K562 (cell line): ENCODE results near the gene ARIH1. TPM values are rescaled to one million over a fixed set of nuclear protein-coding genes. Genes with fewer than 3 reads are reported as not detected.

ENCODE experiments used
- ATAC-seq: fragments of 200-7000 bp; cut with Tn5 transposase; 3 replicates; pipeline ENCODE4 v1.9.1; 2020; ENCODE audit warnings: moderate library complexity
- BruUV-seq: library from RNA; stranded (reverse); fragments of 400-500 nt; replicated peaks from 2 replicates; lab custom pipeline; 2021; lab: Mats Ljungman, UMichigan
- CTCF ChIA-PET: fragments of 300-600 bp; formaldehyde crosslinking; extraction: SDS; loops from one replicate; lab custom pipeline; 2021; ENCODE audit warnings: low intra/inter-chr PET ratio; lab: Yijun Ruan, JAX
- POLR2A ChIA-PET: fragments of 300-600, 350-650 bp; sonication (Branson Sonifier 250); formaldehyde crosslinking; extraction: SDS; loops from one replicate; lab custom pipeline; 2021; ENCODE audit warnings: antibody characterized with exemption, inconsistent platforms; lab: Yijun Ruan, JAX
- DNase-seq, 4 experiments: peaks; one replicate each; pipeline versions ENCODE4 v3.0.0 to v3.0.0-alpha.2; 2011 to 2018; ENCODE audit warnings: low spot score in 3 of 4, mixed read lengths in 3 of 4; ENCODE audit errors: extremely low read depth in 1 of 4
- FAIRE-seq: peaks from 2 replicates; lab custom pipeline; 2011; peaks lifted over from hg19 to GRCh38; lab: Jason Lieb, UNC
- H2AFZ ChIP-seq: 2 replicates; pipeline ENCODE4 v1.6.0; 2011; ENCODE audit warnings: low read depth, low read length, control low read depth, inconsistent platforms
- H3K27ac ChIP-seq: fragments of 200-600 bp; 3 replicates; pipeline ENCODE4 v1.8.0; 2011; ENCODE audit warnings: low read depth, mild to moderate bottlenecking, control low read depth, inconsistent platforms, low read length, moderate library complexity, mixed read lengths; ENCODE audit errors: extremely low read depth
- H3K27me3 ChIP-seq, 2 experiments: fragments of 300-600 bp in 1 of 2; 2 replicates in 1 of 2; 3 replicates in 1 of 2; pipeline versions ENCODE4 v1.6.0 to v1.8.0; 2011; ENCODE audit warnings: inconsistent platforms in 2 of 2, low read length in 2 of 2, mild to moderate bottlenecking in 1 of 2, mixed read lengths in 1 of 2, moderate library complexity in 1 of 2; ENCODE audit not compliant: control insufficient read depth in 2 of 2, insufficient read depth in 2 of 2
- H3K36me3 ChIP-seq: fragments of 300-600 bp; 3 replicates; pipeline ENCODE4 v1.8.0; 2011; ENCODE audit warnings: mild to moderate bottlenecking, low read length, inconsistent platforms; ENCODE audit not compliant: control insufficient read depth, insufficient read depth
- H3K4me1 ChIP-seq, 2 experiments: fragments of 200-600 bp in 1 of 2; replicated peaks in 1 of 2; 2 replicates in 1 of 2; 3 replicates in 1 of 2; pipeline versions ENCODE4 v1.5.1 to v1.8.0; 2011; ENCODE audit warnings: inconsistent platforms in 2 of 2, low read length in 2 of 2, mild to moderate bottlenecking in 1 of 2, mixed read lengths in 1 of 2, moderate library complexity in 1 of 2; ENCODE audit not compliant: control insufficient read depth in 2 of 2, insufficient read depth in 2 of 2
- H3K4me2 ChIP-seq: 2 replicates; pipeline ENCODE4 v1.6.1; 2011; ENCODE audit warnings: low read length, control low read depth, inconsistent platforms, mixed read lengths; ENCODE audit not compliant: insufficient read depth
- H3K4me3 ChIP-seq: fragments of 200-600 bp; sonication (generic), shearing (Covaris generic); 2 replicates; pipeline ENCODE4 v1.5.1; 2016; ENCODE audit warnings: control low read depth, inconsistent platforms
- H3K79me2 ChIP-seq: fragments of 200-600 bp; 3 replicates; pipeline ENCODE4 v1.8.0; 2011; ENCODE audit warnings: low read length, inconsistent platforms; ENCODE audit not compliant: control insufficient read depth, insufficient read depth
- H3K9ac ChIP-seq, 2 experiments: 2 replicates each; pipeline versions ENCODE4 v1.6.0 to v1.6.1; 2011; ENCODE audit warnings: low read depth in 2 of 2, low read length in 2 of 2, control low read depth in 1 of 2, inconsistent platforms in 1 of 2, mild to moderate bottlenecking in 1 of 2, mixed read lengths in 1 of 2; ENCODE audit not compliant: insufficient read depth in 1 of 2
- H3K9me1 ChIP-seq: one replicate; pipeline ENCODE4 v1.6.0; 2011; ENCODE audit warnings: inconsistent platforms, mild to moderate bottlenecking, low read length, moderate library complexity; ENCODE audit not compliant: control insufficient read depth, insufficient read depth
- H3K9me3 ChIP-seq: replicated peaks from 2 replicates; pipeline ENCODE4 v1.5.1; 2011; ENCODE audit warnings: low read depth, low read length, inconsistent platforms; ENCODE audit not compliant: control insufficient read depth, insufficient read depth
- H4K20me1 ChIP-seq: replicated peaks from 2 replicates; pipeline ENCODE4 v1.6.1; 2011; ENCODE audit warnings: low read length, inconsistent platforms, mixed read lengths; ENCODE audit not compliant: control insufficient read depth, insufficient read depth
- ELF4 ChIP-seq: fragments of 450-650 bp; formaldehyde crosslinking; IDR thresholded peaks from 2 replicates; pipeline ENCODE4 v1.4.0; 2022; ENCODE audit warnings: missing genetic modification characterization
- ETS2 ChIP-seq: IDR thresholded peaks from 2 replicates; pipeline ENCODE4 v1.6.1; 2016; ENCODE audit warnings: borderline replicate concordance, missing genetic modification characterization, mild to moderate bottlenecking, moderate library complexity, missing compliant biosample characterization; ENCODE audit not compliant: poor library complexity, severe bottlenecking
- HDAC2 ChIP-seq: fragments of 450-650 bp; IDR thresholded peaks from 2 replicates; pipeline ENCODE4 v1.6.1; 2016; ENCODE audit warnings: mild to moderate bottlenecking
- HEY1 ChIP-seq: fragments of 250-450 bp; sonication (Bioruptor Pico); IDR thresholded peaks from 2 replicates; pipeline ENCODE4 v1.5.0; 2020; ENCODE audit warnings: mild to moderate bottlenecking, moderate library complexity, borderline replicate concordance
- NFIC ChIP-seq: fragments of 450-650 bp; IDR thresholded peaks from 2 replicates; pipeline ENCODE4 v1.6.1; 2017; ENCODE audit warnings: mild to moderate bottlenecking, inconsistent platforms
- POLR2AphosphoS5 ChIP-seq: IDR thresholded peaks from 2 replicates; pipeline ENCODE4 v1.6.1; 2011; ENCODE audit warnings: mild to moderate bottlenecking, low read depth, low read length, moderate library complexity; ENCODE audit not compliant: control insufficient read depth, insufficient read depth
- SMAD4 ChIP-seq: fragments of 250-450 bp; sonication (Bioruptor Pico); conservative IDR thresholded peaks from 2 replicates; pipeline ENCODE4 v1.8.0; 2021; ENCODE audit warnings: inconsistent platforms, mild to moderate bottlenecking, moderate library complexity
- ZBED1 ChIP-seq: IDR thresholded peaks from 2 replicates; pipeline ENCODE4 v1.6.1; 2014
- ZBTB17 ChIP-seq: fragments of 450-650 bp; formaldehyde crosslinking; IDR thresholded peaks from 2 replicates; pipeline ENCODE4 v1.4.0; 2020; ENCODE audit warnings: mild to moderate bottlenecking
- ZNF766 ChIP-seq: fragments of 200-800 bp; sonication (Bioruptor generic); conservative IDR thresholded peaks from 2 replicates; pipeline ENCODE4 v1.6.1; 2016; ENCODE audit warnings: missing genetic modification characterization, missing compliant biosample characterization
- WGBS: fragments of 100-300 bp; shearing (Covaris generic); methylation state at CpG from one replicate; pipeline ENCODE4 v1.1.6; 2016; ENCODE audit warnings: low coverage, mixed read lengths; ENCODE audit not compliant: insufficient coverage; ENCODE audit errors: missing lambda C conversion rate; 5-methylcytosine and 5-hydroxymethylcytosine counted together
- in situ Hi-C: fragments of 300-500 bp; cut with MboI; formaldehyde crosslinking; loops from 4 replicates; pipeline ENCODE4 v1.15.0; 2018; ENCODE audit warnings: inconsistent platforms, mixed read lengths
- intact Hi-C: fragments of 100-400 bp; cut with micrococcal nuclease; formaldehyde crosslinking; loops from 2 replicates; pipeline ENCODE4 v1.14.2; 2022
- polyA plus RNA-seq, 8 experiments: library from polyadenylated mRNA; depleted of rRNA in 4 of 8; stranded (reverse) in 5 of 8; unstranded in 3 of 8; fragments of >200 nt; fragmentation: Nextera tagmentation in 2 of 8; fragmentation: Illumina TruSeq in 1 of 8; extraction: Ambion mirVana in 2 of 8; extraction: Trizol in 1 of 8; gene quantifications; 2 replicates each; pipeline versions ENCODE4 v1.2.1 to v1.2.3, GENCODE V29; 2011 to 2014; ENCODE audit warnings: inconsistent platforms in 1 of 8, missing spikeins in 1 of 8
- total RNA-seq, 7 experiments: library from RNA; depleted of rRNA in 6 of 7; stranded (reverse); fragments of >200 nt in 6 of 7; fragmentation: Illumina TruSeq in 2 of 7; extraction: Trizol in 2 of 7; gene quantifications; 2 replicates each; pipeline versions ENCODE4 v1.2.1 to v1.2.3, GENCODE V29; 2011 to 2021; ENCODE audit warnings: low replicate concordance in 1 of 7

ARIH1 gene
- total and polyA plus RNA-seq, 9 of the 15 experiments (the other 6 are each of a cell fraction or from before 2014, with no cell fraction given) = 17.7 to 125 (median 31.4) TPM

DNA sequence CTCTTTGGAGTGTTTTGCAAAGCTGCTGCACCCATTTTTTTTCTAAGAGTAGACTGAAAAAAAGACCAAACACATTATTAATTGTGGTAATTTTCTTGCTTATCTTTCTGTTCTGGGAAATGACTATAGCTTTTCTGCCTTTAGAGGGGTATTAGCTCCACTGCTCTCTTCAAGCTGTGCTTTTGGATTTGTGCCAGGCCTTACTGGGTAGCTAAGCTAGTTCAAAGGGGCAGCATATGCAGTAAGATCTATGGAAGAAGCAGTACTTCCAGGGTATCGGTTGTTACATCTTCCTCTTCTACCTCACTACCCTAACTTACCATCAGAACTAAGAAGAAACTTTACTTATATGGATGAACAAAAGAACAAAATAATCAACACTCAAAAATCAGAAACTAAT is 28.7 kb upstream of the ARIH1 start:
- BruUV-seq = no TSS peak
- Histone ChIP-seq H2AFZ (no peak overlapping the region), H4K20me1 (no peaks in the 10 kb centered on the region), H3K4me3 (no peak overlapping the region), H3K79me2 (no peaks in the 10 kb centered on the region), H3K9ac (no peak overlapping the region), H3K4me2 (no peak overlapping the region), H3K9me1 (no peaks in the 10 kb centered on the region), H3K36me3 (no peaks in the 10 kb centered on the region), H3K27ac (no peak overlapping the region), H3K4me1 (no peaks in the 10 kb centered on the region), H3K9me3 (no peaks in the 10 kb centered on the region), H3K27me3 (peaks cover 4% of the 10 kb centered on the region in 2 experiments; a peak in 2 of 5 replicates)
- FAIRE-seq (no peak), ATAC-seq (no peak), DNase-seq (no peak)
- TF ChIP-seq NFIC (peak; percentile 43; the same call in 1 of the 2 replicates), HEY1 (CRISPR knock-in tag) (no peak), ZBED1 (no peak)
- CTCF ChIA-PET = no interaction called here
- in situ Hi-C loops = no loop called here
- POLR2A ChIA-PET = interaction anchor here (1.1 kb wide), 1 partner anchor 28 kb away, joined by 5 read pairs; the partner anchor contains the start of gene ARIH1
- intact Hi-C loops = no loop called here
- WGBS = 0% methylated on average over 1 of the region's 1 CpG

- 2% methylated on average over 6 of the region's 6 CpGs for WGBS
- ATAC-seq = no peak
- no peaks in the 10 kb centered on the region for H3K9me1 ChIP-seq
- POLR2A ChIA-PET = interaction anchor here (1.0 kb wide), 1 partner anchor 11 kb away, joined by 3 read pairs; no protein-coding TSS in a partner anchor
- intact Hi-C loops (no loop called here), in situ Hi-C loops (no loop called here)
- no peak overlapping the region for H3K4me3 ChIP-seq
- no peak for DNase-seq
- no peak overlapping the region for H3K9ac ChIP-seq
- no peaks in the 10 kb centered on the region for H4K20me1 ChIP-seq
- H3K4me1 ChIP-seq = no peaks in the 10 kb centered on the region; a peak in 1 of 5 replicates
- H3K79me2 ChIP-seq = no peaks in the 10 kb centered on the region
- no peak overlapping the region for H2AFZ ChIP-seq
- CTCF ChIA-PET = no interaction called here
- TF ChIP-seq ETS2 (tag) = no peak
- TF ChIP-seq HDAC2 = no peak
- no peak for TF ChIP-seq ELF4 (CRISPR knock-in tag)
- TF ChIP-seq SMAD4 (CRISPR knock-in tag) = no peak
- no peak for TF ChIP-seq POLR2AphosphoS5
- no peak for TF ChIP-seq ZNF766 (CRISPR knock-in tag)
- no peak for TF ChIP-seq ZBTB17 (CRISPR knock-in tag)
- H3K27ac ChIP-seq = no peak overlapping the region
- peaks cover 4 to 17% of the 10 kb centered on the region in 2 experiments; a peak in 4 of 5 replicates for H3K27me3 ChIP-seq
- FAIRE-seq = no peak
- H3K36me3 ChIP-seq = no peaks in the 10 kb centered on the region
- no peak overlapping the region for H3K4me2 ChIP-seq
- no peaks in the 10 kb centered on the region for H3K9me3 ChIP-seq
- no TSS peak for BruUV-seq
Measured at GRCh38 chr15:72450805-72451204, 23.3 kb upstream of the ARIH1 start.
